GM18505 (cell line): ENCODE data around the gene TBC1D21.

Source experiments
- ATAC-seq: cut with Tn5 transposase; IDR thresholded peaks from one replicate; pipeline ENCODE4 v1.9.1; 2021; ENCODE audit not compliant: unreplicated experiment
- POLR2A ChIP-seq: IDR thresholded peaks from 4 replicates; pipeline ENCODE4 v1.6.1; 2011; ENCODE audit warnings: borderline replicate concordance; ENCODE audit not compliant: insufficient read depth, insufficient read length; ENCODE audit errors: extremely low read depth

TBC1D21 gene

DNA sequence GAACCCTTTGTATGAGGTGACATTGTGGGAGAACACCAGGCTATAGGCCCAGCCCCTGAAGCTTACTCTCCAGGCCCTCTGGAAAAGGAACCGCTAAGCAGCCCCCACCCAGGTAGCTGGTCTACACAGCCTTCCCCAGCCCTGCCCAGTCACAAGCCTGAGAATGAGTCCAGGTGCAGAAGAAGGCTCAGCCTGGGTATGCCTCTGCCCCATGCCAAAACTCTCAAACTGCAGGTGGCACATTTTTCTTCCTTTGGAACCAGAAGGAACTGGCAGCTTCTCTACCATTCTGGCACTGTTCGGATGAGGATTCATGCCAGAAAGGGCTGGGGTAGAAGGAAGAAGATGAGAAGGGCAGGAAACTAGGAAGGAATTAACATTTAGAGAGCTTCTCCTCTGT, 23.7 kb upstream of the TBC1D21 start:
- no peak for TF ChIP-seq POLR2A
- ATAC-seq: no peak

DNA sequence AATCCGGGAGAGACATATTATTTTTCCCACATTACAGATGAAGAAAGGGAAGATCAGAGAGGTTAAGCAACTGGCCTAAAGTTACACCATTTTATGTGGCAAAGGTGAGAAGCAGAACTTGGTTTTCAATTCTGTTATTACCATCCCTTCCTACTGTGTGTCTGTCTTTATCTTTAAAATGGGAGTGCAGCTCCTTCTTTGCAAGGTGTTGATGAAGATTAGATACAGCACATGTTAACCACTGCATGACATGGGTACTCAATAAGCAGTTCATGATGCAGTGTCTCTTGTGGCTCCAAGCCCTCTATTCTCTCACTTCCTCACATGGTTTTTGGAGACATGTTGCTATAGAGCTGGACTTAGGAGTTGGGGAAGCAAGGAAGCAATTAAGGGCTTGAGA, 23.1 kb upstream of the TBC1D21 start:
- no peak for ATAC-seq

DNA sequence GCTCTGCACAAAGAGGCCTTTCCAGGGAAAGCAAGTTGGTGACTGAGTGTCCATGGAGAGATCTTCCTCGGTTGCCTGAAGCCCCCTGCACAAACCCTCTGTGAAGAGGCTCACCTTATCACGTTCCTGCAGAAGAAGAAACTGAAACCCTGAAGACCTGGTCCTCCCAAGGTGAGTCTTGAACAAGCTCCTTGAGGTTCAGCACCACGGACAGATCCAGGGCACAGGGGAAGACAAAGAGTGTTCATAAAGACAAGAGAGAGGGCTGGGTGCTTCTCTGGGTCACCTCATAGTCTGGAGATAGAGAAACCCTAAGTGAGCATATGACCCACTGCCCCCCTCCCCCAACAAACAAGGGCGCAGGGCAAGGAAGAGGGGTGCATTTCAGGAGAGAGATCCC, 21.7 kb upstream of the TBC1D21 start:
- TF ChIP-seq POLR2A: no peak
- no peak for ATAC-seq

More for the DNA sequence above, 23.1 kb upstream of the TBC1D21 start:
- no peak for TF ChIP-seq POLR2A

DNA sequence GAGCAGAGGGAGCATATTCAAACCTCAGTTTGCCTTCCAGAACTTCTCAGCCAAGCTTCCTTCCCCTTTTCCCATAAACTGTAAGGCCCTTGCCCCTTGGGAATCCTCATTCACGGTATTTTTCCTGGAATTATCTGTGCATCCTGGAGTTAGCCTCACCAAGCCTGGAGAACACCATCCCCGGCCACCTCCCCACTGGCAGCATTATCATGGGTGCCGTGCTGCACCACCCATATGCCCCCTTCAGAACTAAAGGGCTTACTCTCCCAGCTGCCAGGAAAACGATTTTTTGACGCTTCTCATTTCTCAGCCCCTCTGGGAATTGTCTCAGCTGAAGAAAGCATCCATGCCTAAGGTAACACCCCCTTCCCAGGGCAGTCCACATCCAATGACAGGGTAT, 20.9 kb upstream of the TBC1D21 start:
- no peak for TF ChIP-seq POLR2A
- no peak for ATAC-seq

DNA sequence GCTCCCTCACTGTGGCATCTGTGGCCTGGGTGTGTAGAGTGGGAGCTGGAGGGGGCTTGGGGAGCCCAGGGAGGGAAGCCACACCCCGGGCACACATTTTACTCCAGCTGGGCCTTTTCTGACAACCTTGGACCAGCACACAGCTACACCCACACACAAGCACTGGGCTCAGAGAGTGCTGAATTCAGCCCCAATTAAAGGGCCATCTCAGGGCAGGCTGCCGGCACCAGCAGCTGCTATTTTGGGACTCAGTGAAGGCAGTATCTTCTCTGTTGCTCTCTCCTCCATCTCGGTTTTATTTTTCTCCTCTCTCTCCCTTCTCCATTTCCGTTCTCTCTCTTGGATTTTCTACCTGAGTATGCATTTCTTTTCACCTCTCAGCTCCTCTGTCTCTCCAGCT, 19.1 kb upstream of the TBC1D21 start:
- TF ChIP-seq POLR2A: no peak
- ATAC-seq: no peak

DNA sequence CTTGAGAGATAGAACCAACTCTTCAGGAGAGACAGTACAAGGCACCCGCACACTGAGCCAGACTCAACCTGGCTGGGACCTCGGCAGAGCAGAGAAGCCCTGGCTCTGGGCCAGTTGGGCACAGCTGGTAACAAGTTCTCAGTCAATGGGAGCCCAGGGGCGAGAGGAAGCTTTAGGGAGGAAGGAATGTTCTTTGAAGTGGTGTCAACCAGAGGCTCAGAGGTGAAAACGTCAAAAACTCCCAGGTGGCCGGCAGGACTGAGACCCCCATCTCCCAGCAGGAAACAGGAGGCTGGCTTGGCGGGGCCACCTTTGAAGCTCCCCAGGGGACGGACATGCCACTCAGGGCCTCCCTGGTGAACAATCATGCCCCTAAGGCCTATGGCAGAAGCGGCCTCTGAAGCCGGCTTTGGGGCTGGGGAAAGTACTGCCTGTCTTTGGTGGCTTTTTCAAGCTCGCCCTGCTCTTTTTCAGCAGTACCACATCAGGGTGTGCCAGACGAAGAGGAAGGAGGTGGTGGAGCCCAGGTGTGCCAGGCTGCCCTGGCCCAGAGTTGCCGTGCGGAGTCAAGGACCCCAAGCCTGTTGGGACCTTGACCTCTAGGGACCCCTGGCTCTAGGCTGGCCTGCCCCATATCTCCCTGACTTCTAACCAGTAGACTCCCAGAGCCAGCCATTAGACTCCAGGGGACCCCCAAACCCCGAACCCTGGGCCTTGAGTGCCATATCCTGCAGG, 16.7 kb upstream of the TBC1D21 start:
- no peak for ATAC-seq
- no peak for TF ChIP-seq POLR2A

DNA sequence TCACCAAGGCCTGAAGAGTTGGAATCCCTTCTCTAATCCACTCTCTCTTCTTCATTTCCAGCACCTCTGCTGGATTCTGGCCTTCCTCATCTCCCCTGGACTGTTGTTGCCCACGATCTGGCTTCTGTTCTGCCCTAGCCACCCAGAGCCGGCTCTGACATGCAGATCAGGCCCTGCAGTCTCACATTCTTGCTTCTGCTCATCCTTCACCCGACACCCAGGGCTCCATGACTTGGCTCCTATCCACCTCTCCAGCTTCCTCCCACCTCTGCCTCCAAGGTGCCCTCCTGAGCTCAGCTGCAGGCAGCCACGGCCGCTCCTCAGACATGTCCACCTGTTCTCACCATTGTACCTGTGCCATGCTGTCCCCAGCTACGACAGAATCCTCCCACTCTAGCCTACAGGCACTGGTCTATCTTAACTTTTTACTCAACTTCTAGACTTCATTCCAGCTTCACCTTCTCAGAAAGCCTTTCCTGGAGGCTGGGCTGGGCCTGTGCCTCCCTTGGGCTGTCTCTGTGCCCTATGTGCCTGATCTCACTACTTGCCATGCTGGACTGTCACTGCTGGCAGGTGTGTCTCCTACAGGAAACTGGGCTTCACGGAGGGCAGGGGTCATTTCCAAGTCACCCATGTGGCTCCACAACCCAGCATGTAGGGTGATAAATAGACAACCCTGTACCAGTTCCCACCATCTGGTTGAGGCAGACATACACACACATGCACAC, 16.0 kb upstream of the TBC1D21 start:
- TF ChIP-seq POLR2A: no peak
- no peak for ATAC-seq

DNA sequence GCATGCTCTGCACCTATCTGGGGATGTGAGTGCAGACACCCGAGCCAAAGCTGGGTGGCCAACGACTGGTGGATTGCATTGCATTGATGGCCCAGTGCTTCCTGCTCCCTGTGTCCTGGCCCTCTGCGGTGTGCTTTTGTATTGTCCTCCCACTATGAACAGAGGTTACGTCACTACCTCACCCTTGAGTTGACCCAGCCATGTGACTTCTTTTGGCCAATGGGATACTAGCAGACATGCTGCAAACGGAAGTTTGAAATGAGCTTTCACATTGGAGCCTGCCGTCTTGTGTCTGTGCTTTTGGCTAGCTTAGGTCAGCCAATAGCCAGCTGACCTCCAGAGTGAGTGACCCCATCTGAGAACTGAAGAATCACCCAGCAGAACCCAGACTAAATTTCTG, 15.3 kb upstream of the TBC1D21 start:
- no peak for TF ChIP-seq POLR2A
- ATAC-seq: no peak

DNA sequence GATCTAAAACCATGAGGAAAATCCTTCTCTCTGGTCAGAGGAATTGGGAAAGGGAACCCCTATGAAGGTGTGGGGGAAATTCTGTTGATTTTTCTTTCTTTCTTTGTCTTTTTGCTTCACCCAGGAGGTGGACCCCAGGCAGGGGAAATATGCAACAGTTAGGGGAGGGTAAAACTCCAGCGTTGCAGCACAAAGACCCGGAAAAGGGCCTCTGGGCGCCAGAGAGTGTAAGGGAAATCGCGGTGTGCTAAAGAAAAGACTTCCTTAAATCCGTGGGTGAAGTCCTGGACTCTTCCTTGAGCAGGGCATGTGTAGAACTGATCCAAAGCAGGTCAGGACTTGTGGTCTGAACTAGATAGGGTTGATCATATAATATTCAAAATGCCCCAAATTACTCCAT, 11.1 kb upstream of the TBC1D21 start:
- no peak for TF ChIP-seq POLR2A
- no peak for ATAC-seq

DNA sequence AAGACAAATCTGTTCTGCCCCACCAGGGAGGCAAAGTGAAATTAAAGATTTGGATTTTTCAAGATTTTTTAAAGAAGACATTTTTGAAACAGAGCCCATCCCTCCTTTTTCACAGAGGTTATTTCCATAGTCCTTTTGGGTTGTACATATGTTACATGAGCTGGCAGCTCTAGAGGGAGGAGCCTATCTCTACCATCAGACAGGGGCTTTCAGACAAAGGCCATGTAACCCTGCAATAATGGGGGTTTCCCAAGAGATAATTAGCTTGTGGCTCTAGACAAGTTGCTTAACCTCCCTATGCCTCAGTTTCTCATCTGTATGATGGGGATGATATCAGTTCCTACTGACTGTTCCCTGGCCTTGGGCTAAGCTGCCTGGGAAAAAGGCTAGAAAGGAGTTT, 8.0 kb upstream of the TBC1D21 start:
- ATAC-seq: no peak
- TF ChIP-seq POLR2A: no peak

DNA sequence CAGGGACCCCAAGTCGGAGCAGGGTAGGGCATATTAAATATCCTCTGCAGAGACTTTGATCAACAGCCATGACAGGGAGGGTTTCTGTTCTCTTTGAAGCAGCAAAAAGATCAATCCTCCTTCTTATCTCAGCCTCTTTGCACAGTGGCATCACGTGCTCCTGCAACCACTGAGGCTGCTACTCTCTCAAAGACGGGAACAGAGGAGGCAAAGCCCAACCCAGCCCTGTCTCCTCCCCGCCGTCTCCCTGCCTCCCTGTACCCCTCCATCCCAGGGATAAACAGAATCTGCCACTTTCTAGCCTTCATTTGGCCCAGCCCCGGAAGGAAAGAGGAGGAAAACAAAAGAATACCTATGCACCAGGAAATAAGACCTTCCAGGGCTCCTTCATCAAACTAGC, 7.5 kb upstream of the TBC1D21 start:
- no peak for ATAC-seq
- TF ChIP-seq POLR2A: no peak

DNA sequence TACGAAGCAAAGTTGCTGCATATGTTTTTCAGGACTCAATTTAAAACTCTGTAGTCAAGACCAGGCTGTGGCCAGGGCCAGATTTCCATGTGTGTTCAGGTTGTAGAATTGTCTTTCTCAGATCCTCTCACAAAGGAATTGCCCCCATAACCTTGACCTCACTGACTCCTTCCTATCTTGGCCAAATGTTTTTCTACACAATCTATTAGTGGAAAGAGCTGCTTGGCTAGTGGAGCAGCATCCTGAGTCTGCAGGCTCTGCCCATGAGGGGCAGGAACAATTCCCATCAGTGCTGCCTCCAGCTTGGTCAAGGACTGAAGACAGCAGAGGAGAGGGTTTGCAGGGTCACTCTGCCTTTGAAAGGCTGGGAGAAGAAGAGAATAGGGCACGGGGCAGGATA, 6.9 kb upstream of the TBC1D21 start:
- ATAC-seq: no peak
- TF ChIP-seq POLR2A: no peak

DNA sequence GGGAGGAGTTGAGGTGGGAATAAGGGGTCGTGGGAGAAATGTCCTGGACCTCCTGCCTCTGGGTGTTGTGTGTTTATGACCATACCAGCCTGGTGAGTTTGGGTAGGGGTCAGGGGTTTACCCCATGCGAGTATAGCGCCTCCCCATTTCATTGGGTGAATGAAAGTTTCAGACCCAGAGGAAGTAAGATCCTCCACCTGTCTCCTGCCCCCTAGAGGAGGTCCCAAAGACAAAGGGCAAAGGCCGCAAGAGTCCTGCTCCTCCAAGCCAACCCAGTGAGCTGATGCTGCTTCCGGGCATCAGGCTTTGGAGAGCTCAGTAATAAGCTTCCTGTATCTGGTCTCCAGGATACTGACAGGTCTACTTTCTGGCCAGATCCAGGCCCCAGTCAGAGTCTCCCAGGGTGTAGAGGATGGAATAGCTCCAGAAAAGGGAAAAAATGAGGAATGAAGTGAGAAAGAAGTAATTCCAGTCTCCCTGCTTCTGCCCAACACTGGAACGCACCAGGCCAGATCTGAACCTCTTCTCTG, 6.4 kb upstream of the TBC1D21 start:
- no peak for ATAC-seq
- no peak for TF ChIP-seq POLR2A

DNA sequence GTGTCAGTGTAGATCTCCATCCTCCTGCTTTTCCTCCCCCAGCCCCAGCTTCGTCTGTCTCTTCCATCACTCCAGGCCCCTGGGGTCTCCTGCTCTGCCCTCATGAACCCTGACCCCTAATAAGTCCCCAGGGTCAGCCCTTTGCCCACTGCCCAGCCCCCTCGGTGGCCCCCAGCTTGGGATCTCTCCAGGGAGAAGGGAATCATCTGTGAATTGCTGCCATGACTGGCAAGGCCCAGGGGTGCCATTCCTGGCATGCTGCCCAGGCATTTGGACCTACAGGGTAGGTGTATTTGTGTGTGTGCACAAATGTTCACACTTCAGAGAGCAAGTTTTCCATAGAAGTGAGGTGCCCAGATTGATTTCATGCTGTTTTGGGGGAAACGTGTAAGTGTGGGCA, 5.9 kb upstream of the TBC1D21 start:
- TF ChIP-seq POLR2A: no peak
- no peak for ATAC-seq
